HEK293 (cell line): ENCODE data around the gene B4GALNT3.

Experiments used
- ATF2 ChIP-seq: fragments of 450-650 bp; formaldehyde crosslinking; IDR thresholded peaks from 2 replicates; pipeline ENCODE4 v1.5.1; 2016; ENCODE audit warnings: missing biosample characterization, missing genetic modification characterization, low read depth
- CTCF ChIP-seq: fragments of 450-650 bp; formaldehyde crosslinking; IDR thresholded peaks from 2 replicates; pipeline ENCODE4 v1.5.1; 2016; ENCODE audit warnings: missing biosample characterization, missing genetic modification characterization
- KLF7 ChIP-seq: fragments of 450-650 bp; formaldehyde crosslinking; IDR thresholded peaks from 2 replicates; pipeline ENCODE4 v1.5.1; 2016; ENCODE audit warnings: missing biosample characterization, missing genetic modification characterization, borderline replicate concordance
- PRDM10 ChIP-seq: fragments of 450-650 bp; formaldehyde crosslinking; IDR thresholded peaks from 2 replicates; pipeline ENCODE4 v1.5.1; 2016; ENCODE audit warnings: missing biosample characterization, missing genetic modification characterization
- SP2 ChIP-seq: fragments of 450-650 bp; formaldehyde crosslinking; IDR thresholded peaks from 2 replicates; pipeline ENCODE4 v1.5.1; 2016; ENCODE audit warnings: missing biosample characterization, missing genetic modification characterization
- ZBTB20 ChIP-seq: fragments of 450-650 bp; formaldehyde crosslinking; IDR thresholded peaks from 2 replicates; pipeline ENCODE4 v1.5.1; 2016; ENCODE audit warnings: missing biosample characterization, missing genetic modification characterization
- ZNF146 ChIP-seq: fragments of 450-650 bp; formaldehyde crosslinking; IDR thresholded peaks from 2 replicates; pipeline ENCODE4 v1.5.1; 2016; ENCODE audit warnings: missing biosample characterization, missing genetic modification characterization
- ZNF18 ChIP-seq: fragments of 450-650 bp; formaldehyde crosslinking; IDR thresholded peaks from 2 replicates; pipeline ENCODE4 v1.5.1; 2016; ENCODE audit warnings: missing biosample characterization, missing genetic modification characterization
- ZNF350 ChIP-seq: fragments of 450-650 bp; formaldehyde crosslinking; IDR thresholded peaks from 2 replicates; pipeline ENCODE4 v1.5.0; 2017; ENCODE audit warnings: missing biosample characterization, mild to moderate bottlenecking, missing genetic modification characterization
- ZNF501 ChIP-seq: fragments of 450-650 bp; formaldehyde crosslinking; IDR thresholded peaks from 2 replicates; pipeline ENCODE4 v1.5.1; 2016; ENCODE audit warnings: missing biosample characterization, missing genetic modification characterization
- ZNF701 ChIP-seq: fragments of 450-650 bp; formaldehyde crosslinking; IDR thresholded peaks from 2 replicates; pipeline ENCODE4 v1.5.1; 2016; ENCODE audit warnings: missing biosample characterization, missing genetic modification characterization
- ZNF785 ChIP-seq: fragments of 450-650 bp; formaldehyde crosslinking; IDR thresholded peaks from 2 replicates; pipeline ENCODE4 v1.5.1; 2016; ENCODE audit warnings: missing biosample characterization, missing genetic modification characterization
- ZXDB ChIP-seq: fragments of 450-650 bp; formaldehyde crosslinking; IDR thresholded peaks from 2 replicates; pipeline ENCODE4 v1.5.1; 2016; ENCODE audit warnings: missing biosample characterization, missing genetic modification characterization

- TF ChIP-seq ATF2 (tag by site-specific recombination): no peak
- TF ChIP-seq ZNF350 (tag by site-specific recombination): no peak
- no peak for TF ChIP-seq ZNF146 (tag by site-specific recombination)
- TF ChIP-seq ZXDB (tag by site-specific recombination): no peak
- TF ChIP-seq CTCF (tag by site-specific recombination): no peak
- no peak for TF ChIP-seq KLF7 (tag by site-specific recombination)
- no peak for TF ChIP-seq ZNF18 (tag by site-specific recombination)
- no peak for TF ChIP-seq ZNF501 (tag by site-specific recombination)
- TF ChIP-seq ZNF785 (tag by site-specific recombination): no peak
- no peak for TF ChIP-seq SP2 (tag by site-specific recombination)
- TF ChIP-seq ZNF701 (tag by site-specific recombination): no peak
- no peak for TF ChIP-seq PRDM10 (tag by site-specific recombination)
- no peak for TF ChIP-seq ZBTB20 (tag by site-specific recombination)
Measured at GRCh38 chr12:544941-545635, 85.3 kb downstream of the B4GALNT3 start.
